K562 (cell line): ENCODE results near the gene CPPED1. TPM values are rescaled to one million over a fixed set of nuclear protein-coding genes. Genes with fewer than 3 reads are reported as not detected.

Experiments
- FOXK2 ChIP-seq, 2 experiments: fragments of 450-650 bp; IDR thresholded peaks in 1 of 2; conservative IDR thresholded peaks in 1 of 2; 2 replicates each; pipeline ENCODE4 v1.6.1; 2016; ENCODE audit warnings: low read depth in 2 of 2, mild to moderate bottlenecking in 1 of 2
- HBP1 ChIP-seq: fragments of 450-650 bp; formaldehyde crosslinking; IDR thresholded peaks from 2 replicates; pipeline ENCODE4 v1.4.0; 2022; ENCODE audit warnings: missing genetic modification characterization
- MTA2 ChIP-seq: fragments of 450-650 bp; IDR thresholded peaks from 2 replicates; pipeline ENCODE4 v1.6.1; 2016; ENCODE audit warnings: low read depth
- NCOA6 ChIP-seq: fragments of 450-650 bp; IDR thresholded peaks from 2 replicates; pipeline ENCODE4 v1.6.1; 2017; ENCODE audit warnings: mild to moderate bottlenecking
- NEUROD1 ChIP-seq: fragments of 150-350 bp; IDR thresholded peaks from 2 replicates; pipeline ENCODE4 v1.6.1; 2014; ENCODE audit warnings: borderline replicate concordance, low read length, low read depth; ENCODE audit not compliant: partially characterized antibody
- NRF1 ChIP-seq, 2 experiments: fragments of 450-650 bp; IDR thresholded peaks in 1 of 2; conservative IDR thresholded peaks in 1 of 2; 2 replicates each; pipeline ENCODE4 v1.6.1; 2014; ENCODE audit warnings: mild to moderate bottlenecking in 2 of 2
- PHF8 ChIP-seq: fragments of 200-600 bp; sonication (generic); IDR thresholded peaks from 2 replicates; pipeline ENCODE4 v1.6.1; 2012; ENCODE audit warnings: mixed run types, mild to moderate bottlenecking, inconsistent platforms, low read length, moderate library complexity, borderline replicate concordance
- SAP30 ChIP-seq: fragments of 200-600 bp; sonication (generic); IDR thresholded peaks from 2 replicates; pipeline ENCODE4 v1.6.1; 2012; ENCODE audit warnings: borderline replicate concordance, low read depth, mild to moderate bottlenecking, moderate library complexity, low read length, control low read depth, inconsistent platforms; ENCODE audit not compliant: insufficient read depth, poor library complexity, severe bottlenecking
- SOX6 ChIP-seq: fragments of 450-650 bp; IDR thresholded peaks from 2 replicates; pipeline ENCODE4 v1.6.1; 2014; ENCODE audit warnings: mild to moderate bottlenecking
- STAT6 ChIP-seq: sonication (generic); formaldehyde crosslinking; IDR thresholded peaks from 2 replicates; pipeline ENCODE4 v1.8.1; 2023; ENCODE audit warnings: mild to moderate bottlenecking, missing genetic modification reagents
- TCF7L2 ChIP-seq: fragments of 150-350 bp; IDR thresholded peaks from 2 replicates; pipeline ENCODE4 v1.6.1; 2016; ENCODE audit warnings: low read depth, mild to moderate bottlenecking, low read length, moderate library complexity
- TRIM25 ChIP-seq: fragments of 450-650 bp; IDR thresholded peaks from 2 replicates; pipeline ENCODE4 v1.7.0; 2016; ENCODE audit warnings: borderline replicate concordance
- ZBTB11 ChIP-seq, 3 experiments: fragments of 200-800 bp in 1 of 3; fragments of 250-450 bp in 1 of 3; fragments of 450-650 bp in 1 of 3; sonication (Bioruptor Pico) in 1 of 3; sonication (Bioruptor generic) in 1 of 3; formaldehyde crosslinking in 1 of 3; IDR thresholded peaks; 2 replicates each; pipeline versions ENCODE4 v1.6.1 to v1.8.0; 2016 to 2022; ENCODE audit warnings: mild to moderate bottlenecking in 2 of 3, missing genetic modification characterization in 2 of 3, missing compliant biosample characterization in 1 of 3, moderate library complexity in 1 of 3
- ZFX ChIP-seq: sonication (generic); formaldehyde crosslinking; IDR thresholded peaks from 2 replicates; pipeline ENCODE4 v1.8.0; 2022; ENCODE audit warnings: mild to moderate bottlenecking, missing genetic modification reagents, moderate library complexity
- ZNF175 ChIP-seq: fragments of 200-800 bp; sonication (Bioruptor generic); IDR thresholded peaks from 2 replicates; pipeline ENCODE4 v1.6.1; 2016; ENCODE audit warnings: low read depth, mild to moderate bottlenecking, missing genetic modification characterization, missing compliant biosample characterization
- ZNF408 ChIP-seq: fragments of 250-450 bp; sonication (Bioruptor Pico); IDR thresholded peaks from 2 replicates; pipeline ENCODE4 v1.4.0; 2020; ENCODE audit warnings: low read depth, mild to moderate bottlenecking, moderate library complexity
- ZNF584 ChIP-seq: fragments of 200-800 bp; sonication (Bioruptor generic); IDR thresholded peaks from 2 replicates; pipeline ENCODE4 v1.6.1; 2016; ENCODE audit warnings: low read depth, mild to moderate bottlenecking, missing genetic modification characterization, missing compliant biosample characterization
- polyA plus RNA-seq, 8 experiments: library from polyadenylated mRNA; depleted of rRNA in 4 of 8; stranded (reverse) in 5 of 8; unstranded in 3 of 8; fragments of >200 nt; fragmentation: Nextera tagmentation in 2 of 8; fragmentation: Illumina TruSeq in 1 of 8; extraction: Ambion mirVana in 2 of 8; extraction: Trizol in 1 of 8; gene quantifications; 2 replicates each; pipeline versions ENCODE4 v1.2.1 to v1.2.3, GENCODE V29; 2011 to 2014; ENCODE audit warnings: inconsistent platforms in 1 of 8, missing spikeins in 1 of 8
- total RNA-seq, 7 experiments: library from RNA; depleted of rRNA in 6 of 7; stranded (reverse); fragments of >200 nt in 6 of 7; fragmentation: Illumina TruSeq in 2 of 7; extraction: Trizol in 2 of 7; gene quantifications; 2 replicates each; pipeline versions ENCODE4 v1.2.1 to v1.2.3, GENCODE V29; 2011 to 2021; ENCODE audit warnings: low replicate concordance in 1 of 7

Gene CPPED1
- total and polyA plus RNA-seq, 9 of the 15 experiments (the other 6 are each of a cell fraction or from before 2014, with no cell fraction given), result 7.5 to 25.7 (median 16.9) TPM

GRCh38 chr16:12758031-12758669 lies 45.5 kb downstream of the CPPED1 start (continued):
- no peak for TF ChIP-seq HBP1 (CRISPR knock-in tag)
- peak; percentile 21 to 31; a peak in 2 of 4 replicates for TF ChIP-seq NRF1 (conservative IDR thresholded peaks at IDR 0.05 in 1 of 2, IDR thresholded peaks at IDR 0.05 in 1 of 2)
- 0 out of 2 replicates have a peak, but pooled peaks have one; percentile 40 for TF ChIP-seq ZNF175 (CRISPR knock-in tag)
- TF ChIP-seq ZNF584 (CRISPR knock-in tag), result peak; percentile 20; the same call in 1 of the 2 replicates
- TF ChIP-seq NEUROD1, result no peak
- TF ChIP-seq SAP30, result no peak
- no peak for TF ChIP-seq ZBTB11 (CRISPR knock-in tag; IDR thresholded peaks at IDR 0.05)
- no peak for TF ChIP-seq ZNF408 (CRISPR knock-in tag)
- no peak for TF ChIP-seq NCOA6
- no peak for TF ChIP-seq TRIM25
- TF ChIP-seq MTA2, result no peak
- no peak for TF ChIP-seq TCF7L2
- no peak for TF ChIP-seq STAT6 (CRISPR knock-in tag)
- no peak for TF ChIP-seq ZFX
- TF ChIP-seq FOXK2 (conservative IDR thresholded peaks at IDR 0.05 in 1 of 2, IDR thresholded peaks at IDR 0.05 in 1 of 2; ENCODE audit: low read depth in 2 of 2), result peak in 1 of 2 experiments; percentile 15; a peak in 1 of 4 replicates
- TF ChIP-seq SOX6, result peak; percentile 94
- TF ChIP-seq PHF8, result no peak
